ENCODE data around the gene ZIC4.

The ZIC4 gene

DNA sequence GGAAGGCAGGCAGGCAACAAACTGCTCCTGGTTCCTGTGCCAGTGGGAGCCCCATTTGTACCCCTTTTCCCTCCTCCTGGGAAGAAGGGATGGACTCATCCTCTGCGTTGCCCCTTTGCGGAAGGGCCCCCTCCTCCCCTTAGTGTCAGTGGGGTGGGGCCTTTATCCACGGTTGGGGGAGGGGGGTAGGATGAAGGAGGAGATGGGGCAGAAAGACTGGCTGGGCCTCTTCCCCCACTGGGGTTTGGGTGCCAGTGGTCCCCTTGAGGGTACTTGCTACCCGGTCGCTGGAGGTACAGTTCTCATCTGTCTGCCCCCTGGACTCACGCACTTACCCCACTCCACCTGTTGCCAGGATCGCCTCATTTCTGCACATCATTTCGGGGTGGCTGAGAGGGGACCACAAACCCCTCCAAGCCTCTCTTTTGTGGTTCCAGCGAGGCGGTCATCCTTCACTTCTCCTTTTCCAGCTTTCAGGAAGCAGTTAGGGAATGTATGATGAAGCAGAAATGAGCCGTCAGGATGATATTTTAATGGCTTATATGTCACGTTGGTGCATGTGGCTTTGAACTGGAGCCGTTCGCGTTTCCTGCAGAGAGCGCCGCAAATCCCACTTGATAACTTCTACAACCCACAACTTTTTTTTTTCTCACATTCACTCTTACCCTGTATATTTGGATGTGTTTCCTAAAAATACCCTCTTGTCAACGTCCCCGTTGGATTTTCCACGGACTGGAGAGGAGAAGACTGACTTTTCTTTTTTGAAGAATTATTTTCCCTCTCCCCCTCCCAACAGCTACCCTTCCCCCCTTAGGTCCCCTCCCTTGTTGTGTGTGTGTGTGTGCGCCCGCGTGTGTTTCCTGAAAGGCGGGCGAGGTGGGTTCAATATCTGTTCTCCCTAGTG lies at the start of gene ZIC4:
Gene ZIC4 (minus strand): TSS at position 516 of the 904 bp plus-strand sequence. CDS start 3,746 bp downstream, outside the sequence.
- DNase-seq, result no peak

DNA sequence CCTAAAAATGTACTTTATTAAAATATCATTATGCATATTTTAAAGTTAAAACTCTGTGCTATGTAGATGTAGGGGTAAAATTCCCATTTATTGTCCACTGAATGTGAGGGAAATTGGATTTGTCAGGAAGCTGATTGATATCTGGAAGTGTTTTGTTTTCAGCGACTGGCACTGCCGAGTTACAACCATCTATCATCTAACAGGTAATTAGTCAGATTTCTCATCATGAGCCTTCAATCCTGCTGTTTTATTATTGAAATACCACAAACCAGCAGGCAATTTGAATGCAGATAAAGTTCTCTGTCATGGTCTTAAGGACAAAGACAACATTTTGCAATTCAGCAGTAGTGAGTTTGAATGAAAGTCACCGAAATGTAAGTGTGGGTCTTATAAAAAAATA lies 43.3 kb upstream of the ZIC4 start:
- no peak for DNase-seq

DNA sequence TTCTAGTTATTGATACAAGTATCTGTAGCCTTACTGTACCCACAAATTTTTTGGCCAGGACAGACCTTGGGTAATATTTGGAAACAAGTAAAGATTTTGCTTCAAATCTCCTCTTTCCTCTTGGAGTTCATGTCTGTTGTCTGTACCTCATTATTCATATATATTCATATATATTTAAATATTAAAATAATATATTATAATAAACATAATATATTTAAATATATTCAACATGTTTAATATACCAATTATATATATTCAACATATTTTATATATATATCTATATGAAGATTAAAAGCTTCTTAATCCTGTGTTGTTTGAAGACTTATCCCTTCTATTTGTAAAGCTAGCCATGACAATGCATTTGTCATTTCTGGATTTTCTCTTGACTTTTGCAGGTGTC lies 40.9 kb upstream of the ZIC4 start:
- DNase-seq, result no peak

DNA sequence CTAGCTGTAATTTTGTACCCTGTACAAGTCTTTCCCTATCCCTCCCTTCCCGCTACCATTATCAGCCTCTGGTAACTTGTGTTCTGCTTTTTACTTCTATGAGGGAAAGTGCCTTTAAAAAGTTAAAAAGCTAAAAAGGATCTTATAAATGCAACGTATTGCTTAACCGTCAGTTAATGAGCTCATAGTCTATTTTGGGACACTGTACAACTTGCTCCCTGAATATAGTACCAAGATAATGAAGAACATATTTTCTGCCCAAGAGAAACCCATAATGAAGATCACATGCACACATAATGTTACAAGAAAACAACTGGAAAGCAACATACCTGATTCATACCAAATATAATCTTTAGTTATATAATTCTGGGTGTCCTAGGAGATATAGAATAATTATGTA lies 25.4 kb upstream of the ZIC4 start:
- no peak for DNase-seq

DNA sequence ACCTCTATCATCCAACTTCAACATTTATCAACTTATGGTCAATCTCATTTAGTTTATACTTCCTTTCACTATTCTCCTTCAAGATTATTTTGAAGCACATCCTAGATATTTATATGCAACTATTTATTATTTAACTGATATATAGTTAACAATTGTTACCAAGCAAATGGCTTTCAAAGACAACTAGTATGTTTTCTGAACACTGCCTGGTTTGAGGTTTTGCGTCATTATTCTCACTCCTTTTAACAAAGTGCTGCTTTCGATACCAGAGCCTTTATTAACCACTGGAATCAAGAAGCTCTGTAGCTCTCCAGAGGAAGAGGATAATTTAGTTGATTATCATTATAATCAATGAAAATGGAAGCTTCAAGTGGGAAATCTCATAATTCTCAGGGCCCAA lies 22.4 kb upstream of the ZIC4 start:
- no peak for DNase-seq

DNA sequence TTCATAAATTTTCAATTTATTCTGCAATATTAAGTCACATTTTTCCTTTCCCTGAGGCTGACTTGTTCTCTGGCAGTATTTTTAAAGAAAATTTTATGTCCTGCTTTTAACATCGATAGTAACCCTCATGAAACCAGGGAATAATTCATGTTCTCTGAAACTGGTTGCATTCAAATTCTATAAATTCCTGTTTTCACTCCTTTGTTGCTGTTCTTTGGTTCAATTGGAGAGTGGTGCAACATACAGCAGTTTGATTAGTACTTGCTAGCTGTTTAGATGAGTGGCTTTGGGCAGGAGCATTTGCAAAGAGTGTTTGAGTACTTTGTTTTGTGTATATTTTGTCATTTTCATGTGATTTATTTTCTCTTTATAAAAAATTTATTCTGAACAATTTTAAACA lies 22.0 kb upstream of the ZIC4 start:
- DNase-seq, result no peak

DNA sequence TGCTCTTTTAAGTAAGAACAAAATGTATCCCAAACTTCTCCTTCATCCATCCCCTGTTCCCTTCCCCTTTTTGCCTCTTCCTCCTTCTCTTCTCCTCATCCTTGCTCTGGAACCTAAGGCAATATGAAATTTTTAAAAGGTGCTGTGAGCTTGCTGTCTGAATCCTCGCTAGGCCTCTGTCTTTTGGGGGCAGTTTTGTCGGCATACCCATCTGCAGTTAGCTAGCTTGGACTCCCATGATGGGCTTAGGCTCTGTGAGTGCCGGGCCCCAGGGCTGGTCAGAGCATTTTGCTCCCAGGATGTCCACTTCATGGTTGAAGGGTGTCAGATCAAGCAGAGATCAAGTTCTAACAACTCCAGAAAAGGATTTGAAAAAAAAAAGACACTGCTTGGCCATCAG lies 21.4 kb upstream of the ZIC4 start:
- DNase-seq, result no peak

DNA sequence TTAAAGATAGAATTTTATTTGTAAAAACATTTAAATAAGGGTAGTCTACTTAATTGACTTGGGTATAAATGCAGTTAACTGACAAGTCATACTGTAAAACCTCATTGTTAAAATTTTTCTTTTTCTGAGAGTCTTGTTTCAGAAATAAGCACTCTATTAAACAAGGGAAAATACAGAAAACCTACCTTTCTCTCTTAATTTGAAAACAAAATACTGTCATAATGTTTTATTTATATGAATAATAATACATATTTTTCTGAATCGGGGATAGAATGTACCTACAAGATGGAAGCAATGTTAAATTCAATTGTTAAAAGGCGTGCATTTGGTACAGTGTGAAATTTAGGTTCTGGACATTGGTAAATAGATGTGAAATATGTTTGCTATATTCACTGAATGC lies 20.6 kb upstream of the ZIC4 start:
- DNase-seq, result no peak

DNA sequence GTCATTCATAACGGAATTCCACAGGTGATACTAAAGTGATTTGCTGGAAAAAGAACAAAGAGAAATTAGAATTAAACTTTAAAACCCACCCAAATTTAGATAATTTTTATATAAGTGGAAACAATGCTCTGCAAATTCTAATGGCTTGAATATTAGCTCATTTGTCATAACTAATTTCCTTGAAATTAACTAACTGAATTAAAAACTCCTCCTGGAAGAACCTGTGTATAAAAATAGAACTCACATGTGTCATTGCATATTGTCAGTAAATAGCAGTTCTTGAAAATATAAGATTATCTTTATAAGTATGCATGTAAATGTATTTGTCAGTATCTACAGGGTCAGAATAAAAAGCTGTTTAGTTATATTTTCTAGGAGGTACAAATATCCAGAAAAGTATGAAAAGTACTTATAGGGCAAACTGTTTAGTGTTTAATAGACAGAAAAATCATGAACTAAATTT lies 19.1 kb upstream of the ZIC4 start:
- no peak for DNase-seq

DNA sequence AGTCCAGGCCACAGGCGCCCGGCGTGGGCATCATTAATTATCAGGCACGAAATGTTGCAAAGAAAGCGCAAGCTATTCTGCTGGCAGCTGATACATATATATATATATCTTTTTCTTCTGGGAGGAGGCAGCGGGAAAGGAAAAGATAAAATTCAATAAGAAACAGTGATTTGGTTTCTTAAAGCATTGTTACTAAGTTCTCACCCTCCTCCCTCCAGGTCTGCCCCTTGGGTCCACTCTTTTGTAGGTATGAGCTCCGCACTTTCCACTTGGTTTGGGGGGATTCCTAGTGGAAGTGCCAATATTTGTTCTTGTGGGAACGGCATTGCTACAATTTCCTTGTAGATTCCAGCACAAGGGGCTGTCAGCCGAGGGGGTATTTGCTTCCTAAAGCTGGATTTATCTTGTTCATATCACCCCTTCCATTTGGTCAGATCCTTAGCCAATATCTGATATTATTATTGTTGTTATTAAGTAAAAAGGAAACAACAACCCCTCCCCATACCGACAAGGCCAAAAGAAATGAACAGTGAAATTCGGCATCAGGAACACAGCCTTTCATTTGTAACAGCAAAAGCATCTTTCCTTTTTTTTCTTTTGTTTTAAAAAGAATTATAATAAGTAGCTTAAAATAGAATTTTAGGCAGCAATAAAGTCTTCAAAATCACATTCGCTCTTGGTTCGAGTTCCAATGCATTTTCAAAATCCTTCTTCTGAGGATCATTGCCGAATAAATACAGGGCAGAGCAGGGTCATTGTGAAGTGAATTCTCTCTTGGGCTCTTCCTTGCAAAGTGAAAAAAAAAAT lies 18.4 kb upstream of the ZIC4 start:
- DNase-seq, result no peak

DNA sequence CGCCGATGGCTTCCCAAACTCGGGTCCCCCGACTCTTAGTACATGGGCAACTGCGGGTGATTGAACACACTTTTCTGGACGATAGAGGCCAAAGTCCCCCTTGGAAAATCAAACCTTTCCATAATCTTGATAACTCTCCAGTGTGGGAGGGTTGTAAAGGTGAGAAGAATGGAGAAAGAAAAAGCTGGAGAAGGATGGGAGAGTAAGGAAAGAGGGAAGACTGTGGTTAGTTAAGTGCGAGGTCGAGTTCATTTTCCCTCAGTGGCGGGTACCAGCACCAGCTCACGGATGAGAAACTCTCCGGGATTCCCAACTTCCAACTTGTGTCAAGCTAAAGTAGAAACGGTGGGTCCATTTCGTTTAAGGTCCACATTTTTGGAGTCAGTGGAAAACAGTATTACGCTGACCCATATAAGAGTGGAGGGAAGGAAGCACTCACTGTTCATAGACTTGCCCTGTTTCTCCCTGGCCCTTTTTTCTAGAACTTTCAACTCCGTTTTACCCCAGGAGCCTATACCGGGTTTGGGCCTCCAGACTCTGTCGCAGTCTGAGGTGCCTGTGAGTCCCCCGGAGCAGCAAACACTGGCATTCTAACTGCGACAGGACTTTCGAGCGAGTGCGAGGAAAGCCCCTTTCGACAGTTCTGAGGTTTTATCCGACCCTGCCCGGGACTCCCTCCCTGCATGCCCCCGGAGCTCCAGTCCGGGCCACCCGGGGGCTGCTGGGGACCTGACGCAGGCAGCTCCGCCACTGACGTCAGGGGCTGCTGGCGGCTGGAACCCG lies 17.6 kb upstream of the ZIC4 start:
- DNase-seq, result no peak

DNA sequence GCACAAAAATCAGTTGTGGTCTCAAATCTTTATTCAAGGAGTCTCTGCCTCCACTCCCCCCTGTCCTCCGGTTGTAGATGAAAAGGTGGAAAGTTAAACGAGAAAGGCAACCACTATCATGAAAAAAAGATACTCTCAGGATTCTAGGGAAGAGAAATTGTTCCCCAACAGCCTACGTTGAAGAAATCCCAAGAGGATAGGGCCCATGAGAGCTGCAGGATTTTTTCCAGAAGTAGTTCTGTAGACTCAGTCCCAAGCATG lies 17.1 kb upstream of the ZIC4 start:
- DNase-seq, result no peak

DNA sequence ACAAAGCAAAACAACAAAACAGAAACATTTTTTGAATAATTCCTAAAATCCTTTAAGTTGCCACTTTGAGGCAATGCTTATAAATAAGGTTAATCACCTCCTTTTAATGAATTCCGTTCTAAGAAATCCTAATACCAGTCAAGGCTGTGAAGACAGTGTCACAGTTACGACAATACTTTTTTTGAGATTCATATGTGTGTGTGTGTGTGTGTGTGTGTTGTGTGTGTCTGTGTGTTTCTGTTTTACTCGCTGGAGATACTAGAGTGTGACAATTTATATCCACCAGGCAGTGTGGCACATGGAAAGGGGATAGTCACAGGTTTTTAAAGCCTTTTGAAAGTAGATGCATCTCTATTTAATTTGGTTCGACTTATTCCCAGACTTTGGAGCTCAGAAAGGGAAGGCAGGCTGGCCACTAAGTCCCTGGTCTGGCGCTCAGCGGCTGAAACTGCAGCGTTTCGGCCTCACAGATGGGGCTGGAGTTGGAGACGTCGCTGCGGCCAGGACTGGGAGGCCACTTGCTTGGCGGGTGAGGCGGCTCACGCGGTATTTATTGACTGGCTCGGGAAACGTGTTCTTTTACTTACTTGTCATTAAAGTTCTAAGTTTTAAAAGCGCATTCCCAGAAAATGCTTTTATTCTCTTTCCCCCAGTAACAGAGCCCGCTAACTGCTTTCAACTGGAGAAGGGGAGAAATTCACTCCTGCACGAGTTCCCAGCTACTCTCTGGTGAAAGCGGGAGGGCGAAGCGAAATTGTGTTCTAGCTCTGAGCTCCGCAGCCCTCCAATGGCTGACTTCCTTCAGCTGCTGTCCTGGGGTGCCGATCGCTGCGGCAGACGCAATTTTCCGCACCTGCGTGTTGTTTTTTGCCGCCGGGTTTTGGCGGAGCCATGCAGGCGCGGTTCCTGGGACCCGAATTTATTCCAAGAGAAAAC lies 16.5 kb upstream of the ZIC4 start:
- no peak for DNase-seq

DNA sequence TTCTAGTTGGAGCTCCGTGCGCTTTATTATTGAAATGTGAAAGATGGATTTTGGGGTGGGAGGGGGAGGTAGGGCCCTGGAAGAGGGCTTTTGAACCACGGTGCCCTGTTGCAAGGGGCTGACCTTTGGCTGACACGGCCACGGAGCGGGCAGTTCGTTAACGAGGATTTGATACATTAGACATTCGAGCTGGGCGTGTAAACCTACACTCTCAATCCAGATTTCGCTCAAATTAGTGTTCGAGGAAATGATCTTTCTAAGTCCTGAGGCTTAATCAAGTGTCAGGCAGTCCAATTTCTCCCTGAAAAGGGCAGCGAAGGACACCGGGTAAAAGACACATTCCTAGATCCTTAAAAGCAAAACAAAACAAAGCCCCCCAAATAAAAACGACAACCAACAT lies 15.9 kb upstream of the ZIC4 start:
- DNase-seq, result no peak

DNA sequence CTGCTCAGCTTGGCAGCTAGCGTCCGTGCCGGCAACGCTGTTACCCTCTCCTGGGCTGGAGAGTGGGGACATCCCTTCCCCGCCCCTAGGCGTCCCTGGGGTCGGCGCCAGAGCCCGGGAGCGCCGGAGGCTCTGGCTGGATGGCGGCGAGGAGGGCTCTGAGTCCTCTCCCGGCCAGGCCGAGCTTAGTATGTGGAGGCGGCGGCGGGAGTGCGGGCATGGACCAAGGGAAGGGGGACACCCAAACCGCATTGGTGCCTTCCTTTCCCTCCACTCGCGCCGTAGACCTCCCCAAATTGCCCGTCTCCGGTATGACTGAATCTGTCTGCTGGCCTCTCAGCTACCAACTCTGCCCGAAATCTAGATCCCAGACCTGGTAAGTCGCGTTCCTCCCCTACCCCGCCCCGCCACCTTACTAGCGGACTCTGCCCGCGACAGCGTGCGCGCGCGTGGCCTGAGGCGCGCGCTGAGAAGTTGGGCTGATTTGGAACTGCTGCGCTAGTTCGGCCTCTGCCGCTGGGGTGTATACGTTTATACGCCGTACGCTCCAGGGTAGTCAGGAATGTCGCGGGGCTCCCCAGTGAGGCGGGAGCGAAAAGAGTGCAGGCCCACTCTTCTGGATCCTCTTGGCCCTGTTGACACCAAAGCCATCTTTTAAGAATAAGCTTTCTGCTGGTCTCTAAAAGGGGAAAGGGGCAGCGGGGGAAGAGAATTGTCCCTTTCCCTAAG lies 15.0 kb upstream of the ZIC4 start:
- DNase-seq, result no peak

DNA sequence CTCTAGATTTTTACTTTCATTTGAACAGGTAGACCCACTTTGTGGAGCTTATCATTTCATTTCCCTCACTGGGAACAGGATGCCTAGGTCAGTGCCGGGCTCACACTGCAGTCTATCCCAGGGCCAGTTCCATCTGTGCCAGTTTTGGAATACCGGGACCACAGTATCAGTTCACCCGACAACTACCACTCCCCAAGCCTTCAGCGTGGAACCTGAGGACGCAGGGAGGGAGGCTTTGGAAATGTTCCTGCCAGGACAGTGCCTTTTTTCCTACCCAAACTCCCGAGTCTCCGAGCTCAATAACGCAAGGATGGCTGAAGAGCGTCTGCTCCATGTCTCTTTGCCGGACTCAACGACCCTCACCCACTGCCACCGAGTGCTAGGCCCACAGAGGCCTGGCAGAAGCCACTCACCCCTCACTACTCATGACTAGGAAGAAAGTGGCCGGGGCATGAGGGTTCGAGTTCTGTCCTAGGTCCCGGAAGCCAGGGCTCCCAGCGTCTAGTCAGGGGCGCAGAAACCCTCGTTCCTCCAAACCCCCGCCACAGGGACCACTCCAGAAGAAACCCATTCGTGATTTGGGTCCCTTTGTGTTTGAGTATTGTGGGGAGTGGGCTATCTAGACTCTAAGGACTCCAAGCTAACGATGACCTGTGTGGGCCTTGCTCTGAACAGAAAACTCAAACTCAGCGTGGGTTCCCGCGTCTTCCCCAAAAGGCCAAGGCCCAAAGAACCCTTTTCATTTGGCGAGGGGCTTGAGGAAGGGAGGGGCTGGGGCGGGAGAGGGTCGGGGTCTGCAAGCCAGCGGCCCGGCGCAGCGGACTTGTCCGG lies 14.2 kb upstream of the ZIC4 start:
- DNase-seq, result no peak

DNA sequence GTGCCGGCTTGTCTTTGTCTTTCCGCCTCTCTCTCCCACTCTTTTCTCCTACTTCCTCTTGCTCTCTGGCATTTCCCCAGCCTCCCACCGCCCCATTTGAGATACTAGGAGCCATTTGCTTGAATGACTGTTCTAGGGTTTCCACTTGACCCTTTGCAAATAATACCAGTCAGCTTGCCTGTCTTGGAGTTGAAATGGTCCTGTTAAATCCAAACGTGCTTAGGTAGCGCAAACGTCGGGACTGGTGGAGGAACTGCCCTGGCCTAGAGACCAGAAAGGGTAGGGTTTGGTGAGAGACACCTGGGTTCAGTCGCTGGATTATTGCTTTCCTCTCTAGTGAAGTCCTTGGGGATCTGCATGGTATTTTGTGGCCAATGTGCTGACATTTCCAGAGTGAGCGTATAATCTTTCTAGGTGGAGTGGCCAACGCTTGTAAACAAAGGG lies 13.5 kb upstream of the ZIC4 start:
- DNase-seq, result no peak

DNA sequence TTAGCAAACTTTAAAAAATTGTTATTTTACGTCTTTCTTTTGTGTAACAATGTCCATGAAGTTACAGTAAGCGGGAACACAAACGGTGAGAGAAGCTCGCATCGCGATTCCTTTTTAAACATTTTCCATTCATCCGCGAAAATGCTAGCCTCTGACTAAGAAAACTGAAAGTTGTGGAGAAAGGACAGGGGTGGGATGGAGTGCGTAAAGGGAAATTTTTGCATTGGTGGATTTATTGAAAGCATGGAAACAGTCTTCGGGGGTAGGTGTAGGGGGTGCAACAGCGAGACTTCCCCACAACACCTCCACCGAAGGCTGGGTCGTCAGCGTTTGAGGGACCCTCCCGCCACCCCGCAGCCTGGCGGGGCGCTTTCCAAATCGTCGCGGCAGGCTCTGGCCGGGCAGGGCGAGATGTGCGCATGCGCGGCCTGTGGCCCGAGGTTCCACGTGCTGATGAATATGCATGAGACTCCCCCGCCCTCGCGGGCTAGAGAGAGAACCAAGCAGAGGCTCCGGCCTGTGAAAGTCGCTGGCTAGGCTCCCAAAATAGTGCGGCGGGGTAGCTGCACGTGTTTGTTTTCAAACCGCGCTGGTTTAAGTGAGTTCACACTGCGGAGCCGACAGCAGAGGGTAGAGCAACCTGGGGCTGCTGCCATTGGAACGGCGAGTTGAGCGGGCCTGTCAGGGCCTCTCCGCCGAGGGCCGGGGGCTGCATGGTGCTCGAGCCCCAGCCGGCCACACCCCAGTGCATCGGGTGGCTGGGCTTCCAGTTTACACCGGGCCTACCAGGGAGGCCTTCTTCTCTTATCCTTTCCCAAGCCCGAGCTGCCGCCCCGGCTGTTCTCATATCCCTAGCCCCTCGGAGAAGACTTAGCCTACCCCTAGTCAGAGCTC lies 12.7 kb upstream of the ZIC4 start:
- DNase-seq, result no peak

DNA sequence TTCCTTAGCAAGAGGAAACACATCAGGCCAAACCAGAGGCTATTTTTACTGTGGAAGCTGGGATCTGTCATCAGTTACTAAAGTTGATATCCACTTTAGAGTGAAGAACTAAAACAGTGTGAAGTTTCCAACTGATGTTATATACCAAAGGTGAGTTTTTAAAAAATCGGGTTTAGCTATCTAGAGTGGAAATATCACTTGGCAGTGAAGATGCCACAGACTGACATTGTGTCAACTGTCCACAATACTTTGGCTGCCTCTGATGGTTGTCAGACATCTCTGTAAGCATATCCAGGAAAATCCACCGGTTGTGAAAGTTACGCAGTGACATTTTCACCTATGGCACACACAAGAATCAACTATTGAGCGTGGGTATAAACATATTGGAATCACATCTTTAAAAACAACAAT lies 12.0 kb upstream of the ZIC4 start:
- DNase-seq, result no peak

Measured in activated CD4-positive, alpha-beta T cell treated with anti-CD3 and anti-CD28 coated beads for 48 hours (primary cell).